Daoy (cell line): Measurements from ENCODE around the gene MAST2. TPM values are rescaled to one million over a fixed set of nuclear protein-coding genes. Genes with fewer than 3 reads are reported as not detected.
"Not testable (repeated sequence)": the region's sequence is repeated elsewhere in the genome, so short reads cannot be mapped to it uniquely, and the experiment has no call there.

Source experiments
- DNase-seq: peaks from one replicate; pipeline ENCODE4 v3.0.0-alpha.2; 2015; ENCODE audit warnings: low read depth
- total RNA-seq: library from RNA; depleted of rRNA; stranded (reverse); fragments of >200 nt; shearing (Covaris generic); gene quantifications from 2 replicates; pipeline ENCODE4 v1.2.3, GENCODE V29; 2014

MAST2 gene
- total RNA-seq, 1 experiment from 2014 or later, result 10.7 TPM

- not testable (repeated sequence) for DNase-seq
Measured at GRCh38 chr1:45857755-45858492, 54.5 kb downstream of the MAST2 start.

GRCh38 chr1:45859221-45859620, 55.8 kb downstream of the MAST2 start:
- no peak for DNase-seq

GRCh38 chr1:45862008-45862407, 58.6 kb downstream of the MAST2 start:
- DNase-seq, result no peak

GRCh38 chr1:45863218-45863617, 59.8 kb downstream of the MAST2 start:
- DNase-seq, result no peak

GRCh38 chr1:45864167-45865106, 61.0 kb downstream of the MAST2 start:
- no peak for DNase-seq

- DNase-seq, result no peak
Measured at GRCh38 chr1:45867697-45868348, 64.4 kb downstream of the MAST2 start.

GRCh38 chr1:45868861-45869260, 65.4 kb downstream of the MAST2 start:
- DNase-seq, result no peak

- DNase-seq, result no peak
Measured at GRCh38 chr1:45870500-45870899, 67.1 kb downstream of the MAST2 start.

- DNase-seq, result peak; percentile 41
Measured at GRCh38 chr1:45872173-45872801, 68.9 kb downstream of the MAST2 start.

- DNase-seq, result no peak
Measured at GRCh38 chr1:45876000-45876617, 72.7 kb downstream of the MAST2 start.

- no peak for DNase-seq
Measured at GRCh38 chr1:45877264-45877663, 73.9 kb downstream of the MAST2 start.

- DNase-seq, result no peak
Measured at GRCh38 chr1:45879885-45880598, 76.6 kb downstream of the MAST2 start.

- DNase-seq, result no peak
Measured at GRCh38 chr1:45880930-45881329, 77.5 kb downstream of the MAST2 start.

- no peak for DNase-seq
Measured at GRCh38 chr1:45883658-45884057, 80.2 kb downstream of the MAST2 start.

- no peak for DNase-seq
Measured at GRCh38 chr1:45884700-45885099, 81.3 kb downstream of the MAST2 start.

GRCh38 chr1:45886229-45886628, 82.8 kb downstream of the MAST2 start:
- no peak for DNase-seq

GRCh38 chr1:45887156-45887842, 83.9 kb downstream of the MAST2 start:
- DNase-seq, result no peak

- DNase-seq, result no peak
Measured at GRCh38 chr1:45890078-45890477, 86.7 kb downstream of the MAST2 start.

GRCh38 chr1:45891087-45891486, 87.7 kb downstream of the MAST2 start:
- no peak for DNase-seq
